H9 (cell line): ENCODE data around the gene DGKD. TPM values are rescaled to one million over a fixed set of nuclear protein-coding genes. Genes with fewer than 3 reads are reported as not detected.

Source experiments
- DNase-seq: peaks from one replicate; pipeline ENCODE4 v3.0.0-alpha.2; 2017
- H2AFZ ChIP-seq: one replicate; pipeline ENCODE4 v1.6.1; 2013; ENCODE audit warnings: mild to moderate bottlenecking, low read length, control low read depth, moderate library complexity
- H2AK5ac ChIP-seq: 2 replicates; pipeline ENCODE4 v1.6.1; 2013; ENCODE audit warnings: low read length, control low read depth, mixed read lengths; ENCODE audit not compliant: insufficient read length
- H2BK120ac ChIP-seq: one replicate; pipeline ENCODE4 v1.6.1; 2013; ENCODE audit warnings: low read depth, mild to moderate bottlenecking, low read length, control low read depth, inconsistent platforms; ENCODE audit not compliant: poor library complexity, severe bottlenecking
- H2BK12ac ChIP-seq: 2 replicates; pipeline ENCODE4 v1.6.1; 2013; ENCODE audit warnings: low read length, control low read depth, mixed read lengths, low read depth; ENCODE audit not compliant: insufficient read length
- H2BK15ac ChIP-seq: 2 replicates; pipeline ENCODE4 v1.6.1; 2013; ENCODE audit warnings: low read depth, low read length, control low read depth
- H2BK20ac ChIP-seq: one replicate; pipeline ENCODE4 v1.6.1; 2013; ENCODE audit warnings: low read depth, mild to moderate bottlenecking, low read length, control low read depth, inconsistent platforms; ENCODE audit not compliant: poor library complexity, severe bottlenecking
- H2BK5ac ChIP-seq: 2 replicates; pipeline ENCODE4 v1.6.1; 2013; ENCODE audit warnings: low read length, control low read depth, mixed read lengths; ENCODE audit not compliant: insufficient read length
- H3K14ac ChIP-seq: 2 replicates; pipeline ENCODE4 v1.6.1; 2013; ENCODE audit warnings: low read length, control low read depth; ENCODE audit not compliant: insufficient read depth
- H3K18ac ChIP-seq: 2 replicates; pipeline ENCODE4 v1.6.1; 2013; ENCODE audit warnings: low read depth, mild to moderate bottlenecking, mixed read lengths, low read length, control low read depth; ENCODE audit not compliant: insufficient read length
- H3K23ac ChIP-seq: 2 replicates; pipeline ENCODE4 v1.6.1; 2013; ENCODE audit warnings: low read length, control low read depth, mixed read lengths, low read depth; ENCODE audit not compliant: insufficient read length
- H3K23me2 ChIP-seq: 2 replicates; pipeline ENCODE4 v1.6.1; 2013; ENCODE audit warnings: low read depth, mild to moderate bottlenecking, mixed read lengths, low read length, control low read depth; ENCODE audit not compliant: insufficient read length, poor library complexity, severe bottlenecking
- H3K27ac ChIP-seq: 2 replicates; pipeline ENCODE4 v1.5.1; 2013; ENCODE audit warnings: low read length, control low read depth, mixed read lengths, low read depth; ENCODE audit not compliant: insufficient read length
- H3K27me3 ChIP-seq: 2 replicates; pipeline ENCODE4 v1.6.1; 2013; ENCODE audit warnings: low read length, control low read depth, inconsistent platforms; ENCODE audit not compliant: insufficient read depth
- H3K4ac ChIP-seq: 2 replicates; pipeline ENCODE4 v1.6.1; 2013; ENCODE audit warnings: low read depth, mild to moderate bottlenecking, control low read depth, inconsistent platforms, low read length, moderate library complexity
- H3K4me1 ChIP-seq: 2 replicates; pipeline ENCODE4 v1.6.1; 2013; ENCODE audit warnings: low read length, control low read depth, inconsistent platforms; ENCODE audit not compliant: insufficient read depth
- H3K4me2 ChIP-seq: 2 replicates; pipeline ENCODE4 v1.6.1; 2013; ENCODE audit warnings: low read length, control low read depth, mixed read lengths; ENCODE audit not compliant: insufficient read length, insufficient read depth
- H3K56ac ChIP-seq: 2 replicates; pipeline ENCODE4 v1.6.1; 2013; ENCODE audit warnings: low read depth, mild to moderate bottlenecking, mixed read lengths, low read length, control low read depth; ENCODE audit not compliant: insufficient read length
- H3K79me1 ChIP-seq: 2 replicates; pipeline ENCODE4 v1.6.1; 2013; ENCODE audit warnings: low read depth, mild to moderate bottlenecking, moderate library complexity, low read length, control low read depth, inconsistent platforms; ENCODE audit not compliant: insufficient read depth, poor library complexity, severe bottlenecking
- H3K79me2 ChIP-seq: 2 replicates; pipeline ENCODE4 v1.6.1; 2013; ENCODE audit warnings: low read length, control low read depth, inconsistent platforms; ENCODE audit not compliant: insufficient read depth
- H3K9ac ChIP-seq: 2 replicates; pipeline ENCODE4 v1.6.1; 2013; ENCODE audit warnings: low read length, control low read depth, mixed read lengths; ENCODE audit not compliant: insufficient read length; ENCODE audit errors: extremely low read depth
- H3K9me3 ChIP-seq: one replicate; pipeline ENCODE4 v1.6.1; 2013; ENCODE audit warnings: low read depth, low read length, inconsistent platforms; ENCODE audit not compliant: control insufficient read depth
- H3T11ph ChIP-seq: one replicate; pipeline ENCODE4 v1.6.1; 2013; ENCODE audit warnings: mild to moderate bottlenecking, low read length, control low read depth, inconsistent platforms
- H4K20me1 ChIP-seq: one replicate; pipeline ENCODE4 v1.6.1; 2013; ENCODE audit not compliant: control insufficient read depth, insufficient read length, insufficient read depth
- H4K5ac ChIP-seq: 2 replicates; pipeline ENCODE4 v1.6.1; 2013; ENCODE audit warnings: low read depth, mild to moderate bottlenecking, mixed read lengths, low read length, control low read depth; ENCODE audit not compliant: insufficient read length
- H4K8ac ChIP-seq: replicated peaks from 2 replicates; pipeline ENCODE4 v1.6.1; 2013; ENCODE audit warnings: low read length, control low read depth, mixed read lengths, low read depth; ENCODE audit not compliant: insufficient read length
- H4K91ac ChIP-seq: 2 replicates; pipeline ENCODE4 v1.6.1; 2013; ENCODE audit warnings: low read depth, mild to moderate bottlenecking, moderate library complexity, mixed read lengths, low read length, control low read depth; ENCODE audit not compliant: insufficient read length
- H3K27ac Mint-ChIP-seq, 3 experiments: 2 replicates in 2 of 3; 3 replicates in 1 of 3; pipeline ENCODE4 v1.8.0; 2020 to 2021; ENCODE audit warnings: mixed read lengths in 3 of 3, mild to moderate bottlenecking in 1 of 3, moderate library complexity in 1 of 3
- H3K27me3 Mint-ChIP-seq: 2 replicates; pipeline ENCODE4 v1.8.0; 2021; ENCODE audit warnings: low read depth, mild to moderate bottlenecking, moderate library complexity, mixed read lengths
- H3K36me3 Mint-ChIP-seq, 3 experiments: 2 replicates in 2 of 3; 3 replicates in 1 of 3; pipeline ENCODE4 v1.8.0; 2020 to 2021; ENCODE audit warnings: low read depth in 3 of 3, mixed read lengths in 3 of 3; ENCODE audit not compliant: insufficient read depth in 1 of 3
- H3K4me1 Mint-ChIP-seq, 2 experiments: 2 replicates each; pipeline ENCODE4 v1.8.0; 2020; ENCODE audit warnings: mixed read lengths in 2 of 2
- H3K4me3 Mint-ChIP-seq, 2 experiments: 2 replicates in 1 of 2; 3 replicates in 1 of 2; pipeline ENCODE4 v1.8.0; 2020 to 2021; ENCODE audit warnings: mild to moderate bottlenecking in 2 of 2, mixed read lengths in 2 of 2, moderate library complexity in 1 of 2
- H3K9me3 Mint-ChIP-seq, 2 experiments: 2 replicates in 1 of 2; 3 replicates in 1 of 2; pipeline ENCODE4 v1.8.0; 2020; ENCODE audit warnings: mild to moderate bottlenecking in 2 of 2, mixed read lengths in 2 of 2, moderate library complexity in 1 of 2
- WGBS: extraction: QIAGEN DNeasy Blood & Tissue Kit; methylation state at CpG from one replicate; pipeline ENCODE4 v1.1.7; 2013; ENCODE audit warnings: missing lambda C conversion rate, low lambda C conversion rate, mixed read lengths; ENCODE audit not compliant: insufficient read length; ENCODE audit errors: extremely low coverage; 5-methylcytosine and 5-hydroxymethylcytosine counted together
- total RNA-seq: library from RNA; stranded (reverse); gene quantifications from 2 replicates; pipeline ENCODE4 v1.2.1, GENCODE V29; 2021
- TF ChIP-seq, protein P1 (sequence below): fragments of 200-600 bp; sonication (generic); conservative IDR thresholded peaks from 3 replicates; pipeline ENCODE4 v1.8.0; 2021; ENCODE audit warnings: antibody characterized with exemption, mild to moderate bottlenecking

The DGKD gene
- total RNA-seq, 1 experiment from 2014 or later, result 20.7 TPM

- peaks cover 22 to 31% of the 10 kb centered on the region in 2 experiments for H3K4me1 Mint-ChIP-seq
- Histone ChIP-seq H3K4me1 (peaks cover 8% of the 10 kb centered on the region; the same call in 1 of the 2 replicates), H3K18ac (no peak overlapping the region), H2BK20ac (no peak overlapping the region), H3K9me3 (no peaks in the 10 kb centered on the region), H2AFZ (no peak overlapping the region), H3K4ac (no peak overlapping the region), H3K79me1 (no peaks in the 10 kb centered on the region), H2BK12ac (no peak overlapping the region), H2BK15ac (no peak overlapping the region), H2BK120ac (no peak overlapping the region), H3K4me2 (no peak overlapping the region), H3K23me2 (no peaks in the 10 kb centered on the region), H4K5ac (no peak overlapping the region), H3T11ph (no peak overlapping the region), H3K14ac (no peak overlapping the region), H3K23ac (no peak overlapping the region), H4K8ac (no peak overlapping the region), H2AK5ac (no peak overlapping the region), H3K27ac (no peak overlapping the region), H2BK5ac (no peak overlapping the region), H3K79me2 (no peaks in the 10 kb centered on the region), H3K9ac (no peak overlapping the region), H3K56ac (no peak overlapping the region), H4K20me1 (no peaks in the 10 kb centered on the region), H4K91ac (no peak overlapping the region), H3K27me3 (no peaks in the 10 kb centered on the region)
- DNase-seq, result no peak
- H3K36me3 Mint-ChIP-seq, result peaks cover 10 to 14% (median 11%) of the 10 kb centered on the region in 3 experiments
- H3K9me3 Mint-ChIP-seq, result peaks cover 13 to 15% of the 10 kb centered on the region in 2 experiments
- no peak overlapping the region for H3K27ac Mint-ChIP-seq
- no CpG with 5 or more reads among the region's 3 CpGs for WGBS
- H3K27me3 Mint-ChIP-seq, result no peaks in the 10 kb centered on the region
- no peak overlapping the region for H3K4me3 Mint-ChIP-seq
- TF ChIP-seq, protein P1, sequence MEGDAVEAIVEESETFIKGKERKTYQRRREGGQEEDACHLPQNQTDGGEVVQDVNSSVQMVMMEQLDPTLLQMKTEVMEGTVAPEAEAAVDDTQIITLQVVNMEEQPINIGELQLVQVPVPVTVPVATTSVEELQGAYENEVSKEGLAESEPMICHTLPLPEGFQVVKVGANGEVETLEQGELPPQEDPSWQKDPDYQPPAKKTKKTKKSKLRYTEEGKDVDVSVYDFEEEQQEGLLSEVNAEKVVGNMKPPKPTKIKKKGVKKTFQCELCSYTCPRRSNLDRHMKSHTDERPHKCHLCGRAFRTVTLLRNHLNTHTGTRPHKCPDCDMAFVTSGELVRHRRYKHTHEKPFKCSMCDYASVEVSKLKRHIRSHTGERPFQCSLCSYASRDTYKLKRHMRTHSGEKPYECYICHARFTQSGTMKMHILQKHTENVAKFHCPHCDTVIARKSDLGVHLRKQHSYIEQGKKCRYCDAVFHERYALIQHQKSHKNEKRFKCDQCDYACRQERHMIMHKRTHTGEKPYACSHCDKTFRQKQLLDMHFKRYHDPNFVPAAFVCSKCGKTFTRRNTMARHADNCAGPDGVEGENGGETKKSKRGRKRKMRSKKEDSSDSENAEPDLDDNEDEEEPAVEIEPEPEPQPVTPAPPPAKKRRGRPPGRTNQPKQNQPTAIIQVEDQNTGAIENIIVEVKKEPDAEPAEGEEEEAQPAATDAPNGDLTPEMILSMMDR, result no peak
Observed at GRCh38 chr2:233416199-233416598, 61.9 kb downstream of the DGKD start.
